ENCODE data around the gene GNAZ. TPM values are rescaled to one million over a fixed set of nuclear protein-coding genes. Genes with fewer than 3 reads are reported as not detected.

Gene GNAZ
- polyA plus RNA-seq, 1 donor from 2014 or later, result 52.0 TPM

DNA sequence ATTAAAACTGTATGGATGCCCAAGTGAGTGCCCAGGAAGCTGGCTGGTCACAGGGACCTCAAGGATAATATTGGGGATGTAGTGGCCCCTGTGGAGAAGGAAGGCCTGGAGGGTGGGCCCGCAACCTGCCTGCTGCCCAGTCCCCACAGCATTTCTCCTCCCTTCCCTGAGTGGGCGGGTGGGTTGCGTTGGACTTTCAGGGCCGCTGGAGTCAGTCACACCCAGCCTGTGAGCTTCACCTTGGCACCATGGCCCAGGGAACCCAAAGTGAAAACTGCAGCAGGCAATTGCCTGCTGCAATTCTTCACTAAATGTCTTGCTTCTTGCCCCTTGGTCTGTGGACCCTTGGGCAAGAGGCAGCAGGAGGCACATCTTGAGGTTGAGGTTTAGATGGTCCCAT lies 4.7 kb downstream of the GNAZ start:
- Histone ChIP-seq H4K20me1 (ENCODE audit: insufficient read depth) (no peaks in the 10 kb centered on the region), H2AFZ (ENCODE audit: low read depth, low read length) (no peak overlapping the region), H3F3A (ENCODE audit: insufficient read depth, low read length, poor library complexity, severe bottlenecking) (no peaks in the 10 kb centered on the region), H3K9ac (ENCODE audit: low read length) (no peak overlapping the region), H3K4me3 (ENCODE audit: low read length) (no peak overlapping the region), H3K27me3 (ENCODE audit: insufficient read depth, low read depth, low read length) (no peaks in the 10 kb centered on the region), H3K9me3 (ENCODE audit: low read length) (no peaks in the 10 kb centered on the region), H3K9me2 (ENCODE audit: insufficient read depth, low read length) (no peaks in the 10 kb centered on the region), H3K4me2 (ENCODE audit: low read length) (no peak overlapping the region), H3K79me2 (replicated peaks; ENCODE audit: insufficient read depth, low read length) (peaks cover 74% of the 10 kb centered on the region), H3K27ac (ENCODE audit: low read length) (no peak overlapping the region), H3K36me3 (ENCODE audit: insufficient read depth, low read length) (no peaks in the 10 kb centered on the region)
- TF ChIP-seq SMC3 (conservative IDR thresholded peaks at IDR 0.05; ENCODE audit: poor library complexity), result no peak
- no peak for TF ChIP-seq POLR2AphosphoS5 (IDR thresholded peaks at IDR 0.05)
- no peak for TF ChIP-seq EP300 (conservative IDR thresholded peaks at IDR 0.05; ENCODE audit: poor library complexity, severe bottlenecking)
- no peak for TF ChIP-seq TAF1 (IDR thresholded peaks at IDR 0.05; ENCODE audit: low read depth)
- TF ChIP-seq EZH2 (IDR thresholded peaks at IDR 0.05; ENCODE audit: borderline replicate concordance, insufficient read depth, low read length, poor library complexity, severe bottlenecking), result no peak
- no peak for TF ChIP-seq MXI1 (conservative IDR thresholded peaks at IDR 0.05; ENCODE audit: poor library complexity, severe bottlenecking)
- TF ChIP-seq, protein P1, sequence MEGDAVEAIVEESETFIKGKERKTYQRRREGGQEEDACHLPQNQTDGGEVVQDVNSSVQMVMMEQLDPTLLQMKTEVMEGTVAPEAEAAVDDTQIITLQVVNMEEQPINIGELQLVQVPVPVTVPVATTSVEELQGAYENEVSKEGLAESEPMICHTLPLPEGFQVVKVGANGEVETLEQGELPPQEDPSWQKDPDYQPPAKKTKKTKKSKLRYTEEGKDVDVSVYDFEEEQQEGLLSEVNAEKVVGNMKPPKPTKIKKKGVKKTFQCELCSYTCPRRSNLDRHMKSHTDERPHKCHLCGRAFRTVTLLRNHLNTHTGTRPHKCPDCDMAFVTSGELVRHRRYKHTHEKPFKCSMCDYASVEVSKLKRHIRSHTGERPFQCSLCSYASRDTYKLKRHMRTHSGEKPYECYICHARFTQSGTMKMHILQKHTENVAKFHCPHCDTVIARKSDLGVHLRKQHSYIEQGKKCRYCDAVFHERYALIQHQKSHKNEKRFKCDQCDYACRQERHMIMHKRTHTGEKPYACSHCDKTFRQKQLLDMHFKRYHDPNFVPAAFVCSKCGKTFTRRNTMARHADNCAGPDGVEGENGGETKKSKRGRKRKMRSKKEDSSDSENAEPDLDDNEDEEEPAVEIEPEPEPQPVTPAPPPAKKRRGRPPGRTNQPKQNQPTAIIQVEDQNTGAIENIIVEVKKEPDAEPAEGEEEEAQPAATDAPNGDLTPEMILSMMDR (IDR thresholded peaks at IDR 0.05; ENCODE audit: poor library complexity, severe bottlenecking), result no peak
- TF ChIP-seq REST (IDR thresholded peaks at IDR 0.05; ENCODE audit: borderline replicate concordance), result no peak
- no peak for TF ChIP-seq RAD21 (conservative IDR thresholded peaks at IDR 0.05)

- TF ChIP-seq RAD21 (conservative IDR thresholded peaks at IDR 0.05) (no peak), REST (IDR thresholded peaks at IDR 0.05; ENCODE audit: borderline replicate concordance) (no peak), POLR2AphosphoS5 (IDR thresholded peaks at IDR 0.05) (no peak), EZH2 (IDR thresholded peaks at IDR 0.05; ENCODE audit: borderline replicate concordance, insufficient read depth, low read length, poor library complexity, severe bottlenecking) (no peak), MXI1 (conservative IDR thresholded peaks at IDR 0.05; ENCODE audit: poor library complexity, severe bottlenecking) (no peak)
- H4K20me1 ChIP-seq (ENCODE audit: insufficient read depth), result no peaks in the 10 kb centered on the region
- no peak overlapping the region for H3K9ac ChIP-seq (ENCODE audit: low read length)
- H3K27me3 ChIP-seq (ENCODE audit: insufficient read depth, low read depth, low read length), result no peaks in the 10 kb centered on the region
- no peak overlapping the region for H3K4me3 ChIP-seq (ENCODE audit: low read length)
- H2AFZ ChIP-seq (ENCODE audit: low read depth, low read length), result no peak overlapping the region
- H3K4me2 ChIP-seq (ENCODE audit: low read length), result no peak overlapping the region
- peaks cover 72% of the 10 kb centered on the region for H3K79me2 ChIP-seq (replicated peaks; ENCODE audit: insufficient read depth, low read length)
- no peaks in the 10 kb centered on the region for H3F3A ChIP-seq (ENCODE audit: insufficient read depth, low read length, poor library complexity, severe bottlenecking)
- no peaks in the 10 kb centered on the region for H3K9me2 ChIP-seq (ENCODE audit: insufficient read depth, low read length)
- no peak overlapping the region for H3K27ac ChIP-seq (ENCODE audit: low read length)
- H3K9me3 ChIP-seq (ENCODE audit: low read length), result no peaks in the 10 kb centered on the region
- no peaks in the 10 kb centered on the region for H3K36me3 ChIP-seq (ENCODE audit: insufficient read depth, low read length)
Observed at GRCh38 chr22:23075525-23076216, 5.4 kb downstream of the GNAZ start.
